WTC11 (cell line): Measurements from ENCODE around the gene FOLR2. TPM values are rescaled to one million over a fixed set of nuclear protein-coding genes. Genes with fewer than 3 reads are reported as not detected.
A peak's percentile ranks its signal among the peaks of the same experiment; 100 is the strongest.

Experiments used
- ATAC-seq: fragments of 200-7000 bp; cut with Tn5 transposase; 2 replicates; pipeline ENCODE4 v1.10.0; 2021; ENCODE audit warnings: mild to moderate bottlenecking, moderate library complexity
- CTCF ChIA-PET: fragments of 300-600 bp; sonication (Branson Sonifier 250); formaldehyde crosslinking; loops from one replicate; lab custom pipeline; 2021; ENCODE audit warnings: antibody characterized with exemption; lab: Charles Lee
- POLR2A ChIA-PET: fragments of 350-600 bp; sonication (Branson Sonifier 250); formaldehyde crosslinking; loops from one replicate; lab custom pipeline; 2021; ENCODE audit warnings: antibody characterized with exemption; lab: Charles Lee
- DNase-seq: peaks from one replicate; pipeline ENCODE4 v3.0.0; 2021; ENCODE audit warnings: low spot score
- H3K27ac Mint-ChIP-seq: 2 replicates; pipeline ENCODE4 v1.8.0; 2021; ENCODE audit warnings: mixed read lengths
- H3K27me3 Mint-ChIP-seq: 2 replicates; pipeline ENCODE4 v1.8.0; 2021; ENCODE audit warnings: low read depth, mild to moderate bottlenecking, moderate library complexity, mixed read lengths
- H3K36me3 Mint-ChIP-seq: 2 replicates; pipeline ENCODE4 v1.8.0; 2021; ENCODE audit warnings: mixed read lengths
- H3K4me1 Mint-ChIP-seq: 2 replicates; pipeline ENCODE4 v1.8.0; 2022; ENCODE audit warnings: mixed read lengths
- H3K4me3 Mint-ChIP-seq: 2 replicates; pipeline ENCODE4 v1.8.0; 2021; ENCODE audit warnings: mild to moderate bottlenecking, moderate library complexity, mixed read lengths
- H3K9me3 Mint-ChIP-seq: 2 replicates; pipeline ENCODE4 v1.8.0; 2021; ENCODE audit warnings: mixed read lengths
- ATF2 ChIP-seq: sonication (generic); formaldehyde crosslinking; IDR thresholded peaks from 2 replicates; pipeline ENCODE4 v1.8.1; 2022; ENCODE audit warnings: low read depth, missing genetic modification reagents, borderline replicate concordance
- ATF3 ChIP-seq: sonication (generic); formaldehyde crosslinking; conservative IDR thresholded peaks from 2 replicates; pipeline ENCODE4 v1.8.1; 2022; ENCODE audit warnings: mild to moderate bottlenecking, missing genetic modification reagents
- CBFB ChIP-seq: sonication (generic); formaldehyde crosslinking; IDR thresholded peaks from 2 replicates; pipeline ENCODE4 v1.8.1; 2022; ENCODE audit warnings: mild to moderate bottlenecking, low read depth, missing genetic modification reagents
- E2F1 ChIP-seq: sonication (generic); formaldehyde crosslinking; IDR thresholded peaks from 2 replicates; pipeline ENCODE4 v1.8.0; 2022; ENCODE audit warnings: mild to moderate bottlenecking, missing genetic modification reagents
- ESRRA ChIP-seq: sonication (generic); formaldehyde crosslinking; IDR thresholded peaks from 2 replicates; pipeline ENCODE4 v1.8.1; 2022; ENCODE audit warnings: mild to moderate bottlenecking, missing genetic modification reagents, borderline replicate concordance
- HMGXB4 ChIP-seq: sonication (generic); formaldehyde crosslinking; IDR thresholded peaks from 2 replicates; pipeline ENCODE4 v1.8.1; 2023; ENCODE audit warnings: mild to moderate bottlenecking, moderate library complexity, missing genetic modification reagents
- IRF2 ChIP-seq: sonication (generic); formaldehyde crosslinking; IDR thresholded peaks from 2 replicates; pipeline ENCODE4 v1.8.0; 2022; ENCODE audit warnings: low read depth, missing genetic modification reagents, borderline replicate concordance
- JAZF1 ChIP-seq: fragments of 250-450 bp; sonication (Bioruptor Pico); IDR thresholded peaks from 2 replicates; pipeline ENCODE4 v1.9.0; 2021; ENCODE audit warnings: moderate library complexity, mild to moderate bottlenecking, inconsistent platforms
- MXD4 ChIP-seq: fragments of 250-450 bp; sonication (Bioruptor Pico); IDR thresholded peaks from 2 replicates; pipeline ENCODE4 v1.8.0; 2021; ENCODE audit warnings: mild to moderate bottlenecking, moderate library complexity, borderline replicate concordance
- PRRX2 ChIP-seq: fragments of 250-450 bp; sonication (Bioruptor Pico); IDR thresholded peaks from 2 replicates; pipeline ENCODE4 v1.8.0; 2021; ENCODE audit warnings: mild to moderate bottlenecking
- TCF7 ChIP-seq: sonication (generic); formaldehyde crosslinking; IDR thresholded peaks from 2 replicates; pipeline ENCODE4 v1.8.0; 2022; ENCODE audit warnings: mild to moderate bottlenecking, low read depth, missing genetic modification reagents, moderate library complexity
- TP53 ChIP-seq: sonication (generic); formaldehyde crosslinking; IDR thresholded peaks from 2 replicates; pipeline ENCODE4 v1.8.1; 2023; ENCODE audit warnings: mild to moderate bottlenecking, missing genetic modification reagents
- ZNF671 ChIP-seq: fragments of 250-450 bp; sonication (Bioruptor Pico); IDR thresholded peaks from 2 replicates; pipeline ENCODE4 v1.8.0; 2021; ENCODE audit warnings: mild to moderate bottlenecking
- ZSCAN18 ChIP-seq: fragments of 250-450 bp; sonication (Bioruptor Pico); IDR thresholded peaks from 2 replicates; pipeline ENCODE4 v2.1.2; 2022; ENCODE audit warnings: mild to moderate bottlenecking, moderate library complexity
- total RNA-seq: library from RNA; stranded (reverse); gene quantifications from 3 replicates; pipeline ENCODE4 v1.2.3, GENCODE V29; 2021
- TF ChIP-seq, protein P1 (sequence below): fragments of 250-450 bp; sonication (Bioruptor Pico); IDR thresholded peaks from 2 replicates; pipeline ENCODE4 v1.9.0; 2021; ENCODE audit warnings: moderate library complexity, mild to moderate bottlenecking, inconsistent platforms, borderline replicate concordance
- TF ChIP-seq, protein P2 (sequence below): sonication (generic); formaldehyde crosslinking; IDR thresholded peaks from 2 replicates; pipeline ENCODE4 v1.8.1; 2023; ENCODE audit warnings: mild to moderate bottlenecking, missing genetic modification reagents, moderate library complexity

Gene FOLR2
- total RNA-seq, 1 experiment from 2014 or later, result not detected

GRCh38 chr11:72188267-72188666, 28.3 kb upstream of the FOLR2 start:
- Mint-ChIP-seq H3K27ac (no peak overlapping the region), H3K4me3 (no peak overlapping the region), H3K27me3 (peaks cover 2% of the 10 kb centered on the region; the same call in 1 of the 2 replicates), H3K4me1 (peaks cover 8% of the 10 kb centered on the region), H3K9me3 (no peaks in the 10 kb centered on the region), H3K36me3 (no peaks in the 10 kb centered on the region)
- ChIA-PET POLR2A (no interaction called here), CTCF (interaction anchor here (1.3 to 2.0 kb wide), 3 partner anchors 163 to 243 kb away, joined by 3 to 7 read pairs (median 6); no protein-coding TSS in a partner anchor)
- DNase-seq (no peak), ATAC-seq (no peak)
- TF ChIP-seq E2F1 (CRISPR knock-in tag) (no peak), TP53 (no peak), HMGXB4 (no peak), IRF2 (CRISPR knock-in tag) (no peak), ZNF671 (no peak), CBFB (CRISPR knock-in tag) (no peak), ZSCAN18 (CRISPR knock-in tag) (no peak)
- TF ChIP-seq, protein P1, sequence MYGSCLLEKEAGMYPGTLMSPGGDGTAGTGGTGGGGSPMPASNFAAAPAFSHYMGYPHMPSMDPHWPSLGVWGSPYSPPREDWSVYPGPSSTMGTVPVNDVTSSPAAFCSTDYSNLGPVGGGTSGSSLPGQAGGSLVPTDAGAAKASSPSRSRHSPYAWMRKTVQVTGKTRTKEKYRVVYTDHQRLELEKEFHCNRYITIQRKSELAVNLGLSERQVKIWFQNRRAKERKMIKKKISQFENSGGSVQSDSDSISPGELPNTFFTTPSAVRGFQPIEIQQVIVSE (CRISPR knock-in tag), result no peak

DNA sequence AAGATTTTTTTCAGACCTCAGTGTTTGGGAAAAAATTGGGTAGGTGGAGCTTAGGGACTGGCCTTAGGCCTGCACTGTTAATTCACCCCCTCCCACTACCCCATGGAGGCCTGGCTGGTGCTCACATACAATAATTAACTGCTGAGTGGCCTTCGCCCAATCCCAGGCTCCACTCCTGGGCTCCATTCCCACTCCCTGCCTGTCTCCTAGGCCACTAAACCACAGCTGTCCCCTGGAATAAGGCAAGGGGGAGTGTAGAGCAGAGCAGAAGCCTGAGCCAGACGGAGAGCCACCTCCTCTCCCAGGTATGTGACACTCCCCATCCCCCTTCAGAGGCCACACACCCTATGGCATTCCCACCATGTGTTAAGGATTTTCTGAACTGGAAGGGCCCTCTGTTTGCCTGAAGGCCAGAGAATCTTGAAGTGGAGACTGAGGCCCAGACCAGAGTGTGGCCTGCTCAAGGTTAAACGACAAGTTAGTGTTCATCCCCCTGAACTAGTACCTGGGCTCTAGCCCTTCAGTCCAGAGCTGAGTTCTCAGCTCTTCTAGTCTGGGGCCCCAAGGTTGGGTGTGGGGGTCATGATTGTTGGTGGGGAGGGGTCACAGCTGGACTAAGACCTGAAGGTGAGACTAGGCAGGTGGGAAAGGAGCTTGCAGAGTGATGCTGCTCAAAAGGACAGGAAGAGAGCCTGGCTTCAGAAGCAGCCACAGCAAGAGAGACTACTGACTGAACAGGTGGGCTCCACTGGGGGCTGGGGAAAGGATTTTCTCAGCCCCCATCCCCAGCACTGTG, 26.9 kb upstream of the FOLR2 start:
- ChIA-PET CTCF (interaction anchor here (0.6 to 2.0 kb wide), 6 partner anchors 34 to 419 kb away, joined by 3 to 7 read pairs (median 3); no protein-coding TSS in a partner anchor), POLR2A (no interaction called here)
- Mint-ChIP-seq H3K4me1 (peaks cover 8% of the 10 kb centered on the region), H3K4me3 (no peak overlapping the region), H3K36me3 (no peaks in the 10 kb centered on the region), H3K9me3 (no peaks in the 10 kb centered on the region), H3K27me3 (peaks cover 2% of the 10 kb centered on the region; the same call in 1 of the 2 replicates)
- ATAC-seq (peak; percentile 46), DNase-seq (no peak)
- TF ChIP-seq PRRX2 (CRISPR knock-in tag) (no peak), ZNF671 (no peak), TCF7 (CRISPR knock-in tag) (no peak), JAZF1 (no peak), CBFB (CRISPR knock-in tag) (no peak), ESRRA (CRISPR knock-in tag) (no peak), ATF3 (no peak), ATF2 (CRISPR knock-in tag) (no peak), MXD4 (CRISPR knock-in tag) (no peak)
- TF ChIP-seq, protein P1 (CRISPR knock-in tag), result no peak
- TF ChIP-seq, protein P2, sequence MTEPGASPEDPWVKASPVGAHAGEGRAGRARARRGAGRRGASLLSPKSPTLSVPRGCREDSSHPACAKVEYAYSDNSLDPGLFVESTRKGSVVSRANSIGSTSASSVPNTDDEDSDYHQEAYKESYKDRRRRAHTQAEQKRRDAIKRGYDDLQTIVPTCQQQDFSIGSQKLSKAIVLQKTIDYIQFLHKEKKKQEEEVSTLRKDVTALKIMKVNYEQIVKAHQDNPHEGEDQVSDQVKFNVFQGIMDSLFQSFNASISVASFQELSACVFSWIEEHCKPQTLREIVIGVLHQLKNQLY (CRISPR knock-in tag), result no peak
- TF ChIP-seq, all 79 proteins: peak for 0
- H3K27ac Mint-ChIP-seq, result no peak overlapping the region
